Measurements from ENCODE around the gene GBX1.

- TF ChIP-seq CTCF (IDR thresholded peaks at IDR 0.05), result no peak
- no peak for TF ChIP-seq POLR2A (IDR thresholded peaks at IDR 0.05)
These were observed 37.0 kb upstream of the GBX1 start for GRCh38 chr7:151204383-151205032.
